ENCODE results near the gene CBFA2T3.
"Not testable (repeated sequence)": the region's sequence is repeated elsewhere in the genome, so short reads cannot be mapped to it uniquely, and the experiment has no call there.

The CBFA2T3 gene

GRCh38 chr16:88896238-88897070 lies 80.6 kb downstream of the CBFA2T3 start:
- Mint-ChIP-seq H3K27me3 (ENCODE audit: low read depth, poor library complexity) (peaks cover 5% of the 10 kb centered on the region), H3K36me3 (ENCODE audit: low read depth) (no peaks in the 10 kb centered on the region), H3K27ac (no peak overlapping the region), H3K4me3 (no peak overlapping the region), H3K4me1 (peaks cover 24% of the 10 kb centered on the region), H3K9me3 (no peaks in the 10 kb centered on the region)
- no peak for DNase-seq
- TF ChIP-seq CTCF (IDR thresholded peaks at IDR 0.05) = no peak

GRCh38 chr16:88895335-88895734 lies 81.7 kb downstream of the CBFA2T3 start:
- no peak for DNase-seq
- no peaks in the 10 kb centered on the region for H3K36me3 Mint-ChIP-seq (ENCODE audit: low read depth)
- no peak overlapping the region for H3K27ac Mint-ChIP-seq
- H3K4me1 Mint-ChIP-seq = peaks cover 24% of the 10 kb centered on the region
- peaks cover 13% of the 10 kb centered on the region for H3K27me3 Mint-ChIP-seq (ENCODE audit: low read depth, poor library complexity)
- peaks cover 7% of the 10 kb centered on the region for H3K9me3 Mint-ChIP-seq
- no peak overlapping the region for H3K4me3 Mint-ChIP-seq
- TF ChIP-seq CTCF (IDR thresholded peaks at IDR 0.05) = no peak

- no peak overlapping the region for H3K27ac Mint-ChIP-seq
Observed at GRCh38 chr16:88894681-88895300, 82.2 kb downstream of the CBFA2T3 start.

GRCh38 chr16:88894266-88894665 lies 82.7 kb downstream of the CBFA2T3 start:
- Mint-ChIP-seq H3K9me3 (peaks cover 15% of the 10 kb centered on the region), H3K4me1 (peaks cover 24% of the 10 kb centered on the region), H3K27me3 (ENCODE audit: low read depth, poor library complexity) (peaks cover 17% of the 10 kb centered on the region)
- H3K27ac Mint-ChIP-seq; DNase-seq; H3K4me3 Mint-ChIP-seq; H3K36me3 Mint-ChIP-seq (ENCODE audit: low read depth): not testable (repeated sequence)

More at GRCh38 chr16:88894681-88895300, 82.2 kb downstream of the CBFA2T3 start:
- no peak for DNase-seq
- peaks cover 11% of the 10 kb centered on the region for H3K9me3 Mint-ChIP-seq
- H3K4me3 Mint-ChIP-seq = no peak overlapping the region
- TF ChIP-seq CTCF (IDR thresholded peaks at IDR 0.05) = no peak
- peaks cover 24% of the 10 kb centered on the region for H3K4me1 Mint-ChIP-seq
- H3K36me3 Mint-ChIP-seq (ENCODE audit: low read depth) = no peaks in the 10 kb centered on the region
- H3K27me3 Mint-ChIP-seq (ENCODE audit: low read depth, poor library complexity) = peaks cover 16% of the 10 kb centered on the region

- DNase-seq = no peak
- Mint-ChIP-seq H3K9me3 (peaks cover 15% of the 10 kb centered on the region), H3K4me3 (no peak overlapping the region), H3K27me3 (ENCODE audit: low read depth, poor library complexity) (peaks cover 17% of the 10 kb centered on the region), H3K4me1 (peaks cover 24% of the 10 kb centered on the region), H3K27ac (no peak overlapping the region), H3K36me3 (ENCODE audit: low read depth) (no peaks in the 10 kb centered on the region)
- no peak for TF ChIP-seq CTCF (IDR thresholded peaks at IDR 0.05)
Observed at GRCh38 chr16:88893127-88893968, 83.7 kb downstream of the CBFA2T3 start.

GRCh38 chr16:88892065-88892464 lies 84.9 kb downstream of the CBFA2T3 start:
- TF ChIP-seq CTCF (IDR thresholded peaks at IDR 0.05) = no peak
- Mint-ChIP-seq H3K4me1 (peaks cover 34% of the 10 kb centered on the region), H3K9me3 (peaks cover 15% of the 10 kb centered on the region), H3K36me3 (ENCODE audit: low read depth) (no peaks in the 10 kb centered on the region), H3K4me3 (no peak overlapping the region), H3K27ac (no peak overlapping the region), H3K27me3 (ENCODE audit: low read depth, poor library complexity) (peaks cover 12% of the 10 kb centered on the region)
- no peak for DNase-seq

Measured in nephron progenitor cell (in vitro differentiated cells).